ENCODE data around the gene SPTBN5. TPM values are rescaled to one million over a fixed set of nuclear protein-coding genes. Genes with fewer than 3 reads are reported as not detected.

SPTBN5 gene
- 1.6 and 2.0 TPM in 2 replicates for total RNA-seq (2014; rRNA removed; shearing (Covaris generic))

GRCh38 chr15:41893422-41894250 lies at the start of gene SPTBN5:
SPTBN5 (minus strand) TSS chr15:41894053; CDS start chr15:41893497, 556 bp downstream.
- no peak for DNase-seq (ENCODE audit: low spot score)

DNA sequence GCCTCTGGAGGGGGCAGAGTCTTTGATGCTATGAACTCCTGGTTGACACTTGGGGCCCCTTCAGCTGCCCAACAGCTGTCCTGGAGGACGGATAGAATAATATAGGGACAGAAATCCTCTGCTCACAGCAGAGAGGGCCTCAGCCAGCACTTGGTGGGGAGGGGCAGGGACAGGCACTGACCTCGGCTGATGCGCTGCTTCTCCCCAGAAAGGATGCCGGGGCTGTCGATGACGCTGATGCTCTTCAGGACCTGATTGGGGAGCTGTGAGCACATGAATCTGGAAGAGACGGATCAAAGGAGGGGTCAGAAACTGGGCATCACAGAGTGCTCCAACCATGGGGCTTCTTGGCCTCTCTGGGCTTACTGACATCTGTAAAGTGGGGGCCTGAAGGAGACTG lies 49.0 kb upstream of the SPTBN5 start:
- DNase-seq (ENCODE audit: low spot score) = no peak

DNA sequence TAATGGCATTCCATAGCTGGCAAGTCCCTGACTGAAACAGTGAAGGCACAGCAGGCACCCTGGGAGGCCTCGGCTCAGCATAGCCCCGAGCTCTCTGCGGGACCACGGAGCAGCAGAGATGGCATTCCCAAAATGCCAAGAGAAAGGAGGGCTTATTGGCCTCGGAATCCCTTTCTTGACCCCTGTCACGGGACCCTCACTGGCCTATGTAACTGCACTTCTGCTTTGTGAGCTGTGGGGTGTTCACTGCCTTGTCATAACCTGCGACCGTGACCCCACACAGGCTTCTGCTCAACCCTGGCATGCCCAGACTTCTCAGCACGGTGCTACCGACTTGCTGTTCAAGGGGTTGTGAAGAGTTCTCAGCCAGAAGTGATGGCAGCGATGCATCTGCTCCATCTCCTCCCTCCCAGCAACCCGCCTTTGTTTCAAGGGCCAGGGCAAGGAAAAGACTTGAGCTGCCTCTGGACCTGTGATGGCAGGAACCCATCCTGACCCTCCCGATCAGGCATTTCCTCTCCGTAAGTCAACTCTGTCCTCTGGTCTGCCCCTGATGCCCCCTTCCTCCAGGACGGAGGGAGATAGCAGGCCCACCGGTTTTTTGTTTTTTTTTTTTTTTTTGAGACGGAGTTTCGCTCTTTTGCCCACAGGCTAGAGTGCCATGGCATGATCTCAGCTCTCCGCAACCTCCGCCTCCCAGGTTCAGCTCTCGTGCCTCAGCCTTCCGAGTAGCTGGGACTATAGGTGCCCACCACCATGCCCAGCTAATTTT lies 48.0 kb upstream of the SPTBN5 start:
- DNase-seq (ENCODE audit: low spot score) = no peak

GRCh38 chr15:41940441-41940857 lies 46.6 kb upstream of the SPTBN5 start:
- DNase-seq (ENCODE audit: low spot score) = peak; percentile 62

- no peak for DNase-seq (ENCODE audit: low spot score)
Measured at GRCh38 chr15:41939986-41940385, 46.1 kb upstream of the SPTBN5 start.

DNA sequence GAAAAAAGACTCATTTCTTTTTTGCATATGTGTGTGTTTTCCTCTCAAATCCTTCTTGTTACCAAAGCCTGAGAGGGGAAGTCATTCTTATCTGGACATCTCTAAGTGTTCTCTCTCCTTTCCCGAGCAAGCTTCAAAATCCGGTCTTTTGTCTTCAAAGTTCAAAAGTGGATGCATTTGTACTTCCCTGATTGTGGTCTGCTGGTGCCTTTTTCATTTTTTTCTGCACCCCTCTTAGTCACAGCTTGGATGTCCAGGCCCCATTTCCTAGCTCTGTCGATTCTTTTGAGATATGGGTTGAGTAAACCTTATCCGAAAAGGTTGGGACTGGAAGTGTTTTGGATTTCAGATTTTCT lies 43.7 kb upstream of the SPTBN5 start:
- DNase-seq (ENCODE audit: low spot score) = no peak

DNA sequence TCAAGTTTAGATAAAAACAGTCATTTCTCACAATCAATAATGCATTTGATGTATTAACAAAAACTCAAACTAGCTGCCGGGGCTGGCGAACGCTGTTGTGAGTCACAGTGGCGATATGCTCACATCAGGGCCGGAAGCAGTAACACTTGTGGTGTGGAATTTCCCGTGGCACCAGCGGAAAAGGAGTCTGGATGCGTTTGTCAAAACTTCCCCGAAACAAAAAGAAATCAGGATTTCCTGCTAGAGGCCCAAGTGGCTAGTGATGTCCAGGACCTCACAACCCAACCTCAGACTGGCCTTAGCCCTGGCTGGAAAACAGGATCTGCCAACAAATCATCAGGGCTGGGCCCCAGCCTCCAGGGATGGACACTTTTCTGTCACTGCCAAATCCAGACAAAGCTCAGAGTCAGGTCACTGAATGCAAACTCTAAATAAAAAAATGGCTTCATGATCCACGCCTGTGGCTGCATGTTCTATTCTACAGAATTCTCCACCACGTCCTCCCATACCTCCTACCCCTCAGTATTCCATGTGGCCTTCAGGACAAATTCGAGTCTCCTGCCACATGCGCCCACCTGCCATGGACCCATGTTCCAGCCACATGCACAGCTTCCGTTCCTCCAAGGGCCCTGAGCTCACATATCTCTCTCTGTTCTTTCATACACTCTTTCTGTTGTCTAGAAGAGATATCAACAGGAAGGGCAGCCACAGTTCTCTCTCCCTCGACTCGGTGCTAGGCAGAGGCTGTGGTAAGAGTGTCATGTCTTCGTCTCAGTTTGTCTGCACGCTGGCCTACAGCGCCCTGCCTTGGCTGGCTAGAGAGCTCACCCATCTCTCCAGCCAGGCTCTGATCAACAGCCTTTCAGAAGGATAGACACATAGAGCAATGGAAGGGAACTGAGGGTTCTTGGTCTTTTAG lies 43.1 kb upstream of the SPTBN5 start:
- DNase-seq (ENCODE audit: low spot score) = no peak

GRCh38 chr15:41936155-41936554 lies 42.3 kb upstream of the SPTBN5 start:
- no peak for DNase-seq (ENCODE audit: low spot score)

- peak; percentile 29 for DNase-seq (ENCODE audit: low spot score)
Measured at GRCh38 chr15:41935566-41936020, 41.7 kb upstream of the SPTBN5 start.

GRCh38 chr15:41934843-41935242 lies 41.0 kb upstream of the SPTBN5 start:
- peak; percentile 78 for DNase-seq (ENCODE audit: low spot score)

GRCh38 chr15:41933771-41934170 lies 39.9 kb upstream of the SPTBN5 start:
- peak; percentile 74 for DNase-seq (ENCODE audit: low spot score)

DNA sequence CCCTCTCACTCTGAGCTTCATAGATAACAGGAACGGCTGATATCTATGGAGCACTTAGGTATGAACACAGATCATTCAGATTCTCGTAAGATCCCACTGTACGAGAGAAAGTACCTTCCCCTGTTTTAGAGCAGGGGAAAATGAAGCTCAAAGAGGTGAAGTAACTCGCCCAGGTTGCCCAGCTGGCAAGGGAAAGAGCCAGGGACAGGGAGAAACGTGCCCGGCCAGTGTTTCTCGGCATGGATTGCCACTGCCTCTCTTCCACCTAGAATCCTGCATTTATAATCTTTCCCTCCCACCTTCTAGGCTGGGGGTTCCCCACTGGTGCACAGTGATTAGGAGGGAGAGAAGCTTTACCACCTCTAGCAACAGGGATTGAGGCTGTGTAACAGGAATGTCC lies 39.5 kb upstream of the SPTBN5 start:
- no peak for DNase-seq (ENCODE audit: low spot score)

DNA sequence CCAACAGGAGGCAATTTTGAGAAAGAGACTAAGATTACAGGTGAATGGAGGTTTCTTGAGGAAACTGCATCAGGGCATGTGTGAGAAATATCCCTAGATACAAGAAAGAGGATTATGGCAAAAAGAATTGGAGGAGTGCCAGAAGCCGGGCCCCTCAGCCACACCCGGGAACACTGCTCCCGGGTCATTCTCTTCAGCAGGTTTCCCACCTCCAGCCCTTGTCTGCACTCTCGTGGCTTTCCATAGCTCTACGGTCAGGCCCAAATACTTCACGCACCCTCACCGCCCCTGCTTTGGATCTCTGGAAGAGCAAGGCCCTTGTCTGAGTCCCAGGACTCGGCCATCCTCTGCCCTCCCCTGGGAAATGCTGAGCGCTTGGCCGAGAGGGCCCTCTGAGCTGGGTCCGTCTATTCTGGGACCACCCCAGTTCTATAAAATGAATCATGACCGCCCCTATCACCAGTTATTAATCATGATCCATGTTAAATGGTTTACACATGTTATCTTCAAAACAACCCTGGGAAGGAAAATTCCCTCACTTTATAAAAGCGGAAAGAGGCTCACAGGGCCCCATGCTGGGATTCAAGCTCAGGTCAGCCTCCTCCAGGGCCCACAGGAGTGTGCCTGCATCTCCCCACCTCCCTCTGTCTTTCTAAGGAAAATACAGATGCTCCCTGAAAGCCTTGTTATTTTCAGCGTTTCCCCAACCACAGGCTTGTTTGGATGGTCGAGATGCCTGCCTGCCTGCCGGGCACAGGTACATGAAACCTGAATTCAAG lies 38.8 kb upstream of the SPTBN5 start:
- no peak for DNase-seq (ENCODE audit: low spot score)

DNA sequence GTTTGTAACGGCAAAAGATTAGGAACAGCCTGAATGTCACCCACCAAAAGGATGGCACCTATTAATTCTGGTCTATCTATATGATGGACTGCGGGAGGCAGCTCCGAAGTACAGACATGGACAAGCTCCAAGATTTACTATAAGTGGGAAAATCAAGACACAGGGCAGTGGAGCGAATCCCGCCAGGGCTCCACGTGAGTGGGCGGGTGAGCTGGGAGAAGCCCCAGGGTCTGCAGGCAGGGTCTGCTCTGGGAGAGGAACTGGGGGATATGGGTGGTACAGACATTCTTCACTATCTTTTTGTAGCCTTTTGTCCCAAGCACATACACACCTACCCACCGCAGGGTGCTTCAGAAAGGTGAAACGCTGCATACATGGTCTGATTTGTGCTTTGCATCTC lies 38.2 kb upstream of the SPTBN5 start:
- DNase-seq (ENCODE audit: low spot score) = no peak

DNA sequence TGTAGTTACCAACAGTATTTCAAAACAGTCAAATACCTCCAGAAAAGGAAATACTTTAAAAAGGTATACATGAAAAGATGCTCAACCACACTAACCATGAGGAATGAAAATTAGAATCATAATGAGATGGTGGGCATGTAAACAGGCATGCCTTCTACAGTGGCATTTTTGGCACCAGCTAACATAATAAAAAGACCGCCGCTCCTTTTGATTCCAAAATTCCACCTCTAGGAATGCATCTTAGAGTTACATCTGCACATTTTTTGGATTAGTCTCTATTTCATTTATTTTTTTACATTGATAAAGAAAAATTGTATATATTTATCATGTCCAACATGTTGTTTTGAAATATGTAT lies 37.0 kb upstream of the SPTBN5 start:
- no peak for DNase-seq (ENCODE audit: low spot score)

GRCh38 chr15:41930221-41930866 lies 36.5 kb upstream of the SPTBN5 start:
- peak; percentile 87 for DNase-seq (ENCODE audit: low spot score)

DNA sequence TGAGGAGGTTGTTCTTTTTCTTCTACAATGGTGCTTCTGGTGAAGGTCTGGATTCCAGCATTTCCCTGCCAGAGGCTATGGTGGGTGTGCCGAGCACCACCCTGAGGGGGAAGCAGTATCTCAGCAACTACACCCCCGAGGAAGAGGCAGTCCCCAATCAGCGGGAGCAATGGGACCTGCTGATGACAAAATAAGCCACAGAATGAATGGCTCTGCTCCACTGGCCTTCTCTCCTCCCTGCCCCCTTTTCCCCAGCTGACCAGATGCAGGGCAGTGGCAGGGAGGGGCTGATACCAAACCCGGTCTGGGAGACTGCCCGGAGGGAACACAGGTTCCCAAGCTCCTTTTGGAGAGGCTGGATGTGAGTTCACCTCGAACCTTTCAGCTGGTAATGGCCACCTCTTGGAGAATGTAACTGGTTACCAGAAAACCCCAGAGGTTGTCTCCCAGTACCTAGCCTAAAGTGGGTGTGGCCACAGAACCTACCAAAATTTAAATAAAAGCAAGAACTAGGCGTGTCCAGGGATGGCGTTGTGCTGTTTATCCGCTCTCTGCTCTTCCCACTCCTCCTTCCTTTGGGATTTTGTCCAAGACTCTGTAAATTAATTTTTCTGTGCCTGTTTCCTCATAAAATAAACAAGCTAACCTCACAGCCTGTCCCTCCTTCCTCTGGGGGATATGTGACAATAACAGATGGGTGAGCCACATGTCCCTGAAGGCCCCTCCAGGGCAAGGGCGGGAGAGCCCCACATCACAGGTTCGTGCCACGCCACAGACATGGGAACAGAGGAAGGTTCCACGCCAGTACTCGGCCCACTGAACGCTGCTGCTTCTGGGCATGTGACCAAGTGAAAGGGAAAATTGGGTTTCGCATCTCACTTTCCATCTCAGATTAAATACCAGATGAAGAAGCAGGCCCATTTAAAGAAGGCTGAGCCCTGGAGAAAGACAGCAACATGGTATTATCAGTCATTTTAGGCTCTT lies 35.1 kb upstream of the SPTBN5 start:
- no peak for DNase-seq (ENCODE audit: low spot score)

DNA sequence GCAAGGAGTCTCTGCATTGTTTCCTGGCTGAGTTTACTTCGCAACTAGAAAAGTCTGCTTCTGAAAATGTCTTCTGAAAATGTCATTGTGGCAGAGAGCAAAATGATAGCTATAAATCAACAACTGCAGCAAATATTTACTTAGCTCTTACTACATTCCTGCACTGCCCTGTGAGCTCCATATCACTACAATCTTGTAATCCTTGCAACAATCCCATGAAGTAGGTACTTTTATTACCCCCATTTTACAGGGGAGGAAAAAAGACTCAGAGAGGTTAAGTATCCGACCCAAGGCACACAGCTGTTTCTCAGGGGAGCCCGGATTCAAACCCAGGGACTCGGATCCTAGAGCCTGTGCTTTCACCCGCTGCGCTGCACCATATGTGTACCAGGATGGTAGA lies 34.2 kb upstream of the SPTBN5 start:
- DNase-seq (ENCODE audit: low spot score) = peak; percentile 78

DNA sequence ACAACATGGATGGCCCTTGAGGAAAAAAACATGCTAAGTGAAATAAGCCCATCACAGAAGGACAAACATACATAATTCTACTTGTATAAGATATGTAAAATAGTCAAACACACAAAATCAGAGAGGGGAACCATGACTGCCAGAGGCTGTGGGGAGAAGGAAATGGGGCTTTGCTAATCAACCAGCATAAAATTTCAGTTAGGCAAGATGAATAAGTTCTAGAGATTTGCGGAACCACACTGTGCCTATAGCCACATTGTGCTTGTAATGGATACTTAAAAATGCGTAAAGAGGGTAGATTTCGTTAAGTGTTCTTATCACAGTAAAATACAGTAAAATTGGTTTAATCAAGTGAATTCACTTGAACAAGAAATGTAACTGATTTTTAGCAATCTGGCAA lies 33.7 kb upstream of the SPTBN5 start:
- DNase-seq (ENCODE audit: low spot score) = no peak

Data from HT-29 (cell line).